HG02840 (cell line): ENCODE measurements around the gene MAPK1IP1L.
A peak's percentile ranks its signal among the peaks of the same experiment; 100 is the strongest.
"Not testable (repeated sequence)": the region's sequence is repeated elsewhere in the genome, so short reads cannot be mapped to it uniquely, and the experiment has no call there.

Source experiments
- ATAC-seq: cut with Tn5 transposase; IDR thresholded peaks from one replicate; pipeline ENCODE4 v1.9.1; 2021; ENCODE audit warnings: mild to moderate bottlenecking, moderate library complexity, moderate number of reproducible peaks; ENCODE audit not compliant: unreplicated experiment, low FRiP score

Gene MAPK1IP1L

GRCh38 chr14:55053500-55053899 is 2.1 kb downstream of the MAPK1IP1L start:
- ATAC-seq, result no peak

DNA sequence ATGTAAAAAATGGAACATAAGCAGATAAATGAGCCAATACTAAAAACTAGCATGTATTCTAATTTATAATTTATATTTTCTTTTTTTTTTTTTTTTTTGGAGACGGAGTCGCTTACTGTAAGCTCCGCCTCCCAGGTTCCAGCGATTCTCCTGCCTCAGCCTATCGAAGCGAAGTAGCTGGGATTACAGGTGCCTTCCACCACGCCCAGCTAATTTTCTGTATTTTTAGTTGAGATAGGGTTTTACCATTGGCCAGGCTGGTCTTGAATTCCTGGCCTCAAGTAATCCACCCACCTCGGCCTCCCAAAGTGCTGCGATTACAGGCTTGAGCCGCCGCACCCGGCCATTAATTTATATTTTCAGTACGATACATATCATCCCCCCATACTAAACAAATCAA is 2.7 kb downstream of the MAPK1IP1L start:
- ATAC-seq, result no peak

DNA sequence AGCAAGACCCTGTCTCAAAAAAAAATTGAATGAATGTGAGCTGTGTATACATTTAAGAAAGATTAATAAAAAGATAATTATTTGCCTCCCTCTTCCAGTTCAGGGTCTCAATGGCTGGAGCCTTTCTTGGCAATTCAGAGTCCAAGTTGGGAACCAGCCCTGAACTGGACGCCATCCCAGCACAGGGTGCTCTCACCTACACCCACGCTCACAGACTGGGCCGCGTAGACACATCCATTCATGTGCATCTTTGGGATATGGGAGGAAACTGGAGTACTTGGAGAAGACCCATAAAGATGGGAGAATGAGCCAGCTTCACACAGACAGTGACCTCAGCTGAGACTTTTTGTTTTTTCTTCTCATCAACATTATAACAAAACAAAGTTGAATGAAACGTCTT is 6.5 kb downstream of the MAPK1IP1L start:
- no peak for ATAC-seq

GRCh38 chr14:55059333-55059732 is 7.9 kb downstream of the MAPK1IP1L start:
- no peak for ATAC-seq

DNA sequence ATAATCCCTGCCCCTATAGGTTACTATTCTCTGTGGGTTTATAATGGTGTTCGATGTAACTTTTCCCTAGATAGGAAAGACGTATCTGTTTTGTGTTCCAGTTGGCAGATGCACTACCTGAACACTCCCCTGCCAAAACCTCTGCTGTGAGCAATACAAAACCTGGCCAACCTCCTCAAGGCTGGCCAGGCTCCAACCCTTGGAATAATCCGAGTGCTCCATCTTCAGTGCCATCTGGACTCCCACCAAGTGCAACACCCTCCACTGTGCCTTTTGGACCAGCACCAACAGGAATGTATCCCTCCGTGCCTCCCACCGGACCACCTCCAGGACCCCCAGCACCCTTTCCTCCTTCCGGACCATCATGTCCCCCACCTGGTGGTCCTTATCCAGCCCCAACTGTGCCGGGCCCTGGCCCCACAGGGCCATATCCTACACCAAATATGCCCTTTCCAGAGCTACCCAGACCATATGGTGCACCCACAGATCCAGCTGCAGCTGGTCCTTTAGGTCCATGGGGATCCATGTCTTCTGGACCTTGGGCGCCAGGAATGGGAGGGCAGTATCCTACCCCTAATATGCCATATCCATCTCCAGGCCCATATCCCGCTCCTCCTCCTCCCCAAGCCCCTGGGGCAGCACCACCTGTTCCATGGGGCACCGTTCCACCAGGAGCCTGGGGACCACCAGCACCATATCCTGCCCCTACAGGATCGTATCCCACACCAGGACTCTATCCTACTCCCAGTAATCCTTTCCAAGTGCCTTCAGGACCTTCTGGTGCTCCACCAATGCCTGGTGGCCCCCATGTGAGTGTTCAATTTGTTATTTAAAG is 11.3 kb downstream of the MAPK1IP1L start:
- no peak for ATAC-seq

GRCh38 chr14:55064896-55065295 is 13.4 kb downstream of the MAPK1IP1L start:
- not testable (repeated sequence) for ATAC-seq

DNA sequence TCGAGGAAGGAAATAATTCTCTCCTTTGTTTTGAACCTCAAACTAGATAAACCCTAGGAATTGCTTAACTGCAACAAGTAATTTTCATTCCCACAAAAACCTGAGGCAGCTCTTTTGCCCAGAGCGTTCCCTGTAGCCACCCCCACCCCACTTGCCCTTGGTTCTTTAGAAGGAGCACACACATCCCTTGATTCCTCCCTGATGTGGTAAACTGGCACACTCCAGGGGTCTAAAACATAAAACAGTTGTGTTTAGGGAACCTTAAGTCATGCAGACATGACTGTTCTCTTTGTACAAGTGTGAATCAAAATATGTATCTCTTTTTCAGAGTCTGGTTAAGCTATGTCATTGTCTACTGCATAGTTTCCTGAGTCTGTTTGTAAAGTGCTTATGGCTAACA is 14.0 kb downstream of the MAPK1IP1L start:
- no peak for ATAC-seq

- ATAC-seq, result no peak
These were observed 14.8 kb downstream of the MAPK1IP1L start for GRCh38 chr14:55066223-55066622.

GRCh38 chr14:55070981-55071411 is 19.5 kb downstream of the MAPK1IP1L start:
- no peak for ATAC-seq

DNA sequence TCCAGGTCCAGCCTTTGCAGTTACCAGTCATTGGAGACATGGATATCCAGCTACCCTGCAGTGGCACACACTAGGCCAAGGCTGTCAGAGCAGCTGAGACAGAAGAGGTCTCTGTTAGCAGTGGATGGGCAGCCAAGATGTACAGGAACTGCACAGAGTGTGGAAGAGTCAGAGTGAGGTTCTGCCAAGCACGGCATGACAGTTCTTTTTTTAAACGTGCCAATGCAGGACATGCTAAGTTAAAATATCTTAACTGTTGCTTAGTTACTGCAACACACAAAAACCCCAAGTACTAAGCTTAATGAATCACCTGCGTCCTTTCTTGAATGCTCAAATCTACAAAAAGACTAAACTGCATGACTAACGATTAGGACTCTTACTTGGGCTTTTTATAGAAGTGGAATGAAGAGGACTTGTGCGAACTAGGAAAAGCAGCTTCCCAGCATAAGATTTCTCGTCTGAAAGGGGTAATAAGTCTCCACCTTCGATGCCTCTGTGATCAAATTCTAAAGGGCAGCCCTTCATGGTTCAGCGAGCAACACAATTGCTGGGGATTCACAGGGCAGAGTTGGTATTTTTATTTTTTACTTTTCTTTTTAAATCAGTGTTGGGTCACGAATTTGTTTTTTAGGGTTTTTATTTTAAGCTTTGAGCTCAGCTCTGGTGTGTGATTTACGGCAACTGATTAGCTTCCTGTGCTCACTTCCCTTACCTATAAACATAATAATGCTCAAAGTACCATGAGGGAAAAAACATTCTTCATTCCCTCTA is 20.6 kb downstream of the MAPK1IP1L start:
- peak; percentile 36 for ATAC-seq

DNA sequence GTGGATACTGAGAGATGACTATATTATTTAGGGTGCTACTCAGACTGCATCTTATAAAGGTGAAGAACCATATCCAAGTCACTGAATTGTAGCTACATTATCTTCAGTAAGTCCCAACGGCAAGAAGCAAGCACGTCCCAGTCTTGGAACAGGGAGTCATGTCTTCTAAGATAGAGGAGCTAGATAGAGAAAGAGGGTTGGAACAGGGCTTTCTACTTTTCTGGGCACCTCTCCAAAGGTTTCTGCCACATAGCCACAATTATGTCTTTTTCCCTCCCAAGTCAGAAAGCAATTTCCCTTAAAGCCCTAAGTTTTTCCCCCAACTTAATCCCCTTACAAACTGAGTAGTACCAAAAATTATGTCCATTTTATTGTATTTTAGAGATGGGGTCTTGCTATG is 22.4 kb downstream of the MAPK1IP1L start:
- no peak for ATAC-seq

DNA sequence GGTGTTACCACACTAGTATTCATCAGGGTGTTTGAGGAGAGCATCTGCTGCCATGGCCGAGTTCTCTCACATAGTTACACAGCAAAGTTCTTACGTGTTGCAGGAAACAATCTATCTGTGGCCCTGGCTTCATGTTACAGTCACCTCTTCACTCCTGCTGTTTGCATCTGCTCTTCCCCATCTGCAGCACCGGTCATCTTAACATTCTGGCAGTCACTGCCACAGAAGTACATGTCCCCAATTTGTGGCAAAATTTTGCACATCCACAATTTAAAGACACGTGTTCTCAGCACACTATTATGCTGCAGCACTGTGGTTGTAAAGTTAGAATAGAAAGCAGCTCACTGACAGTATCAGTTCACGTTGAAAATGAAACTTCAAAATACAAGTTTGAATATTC is 23.2 kb downstream of the MAPK1IP1L start:
- ATAC-seq, result no peak

GRCh38 chr14:55075628-55076175 is 24.3 kb downstream of the MAPK1IP1L start:
- no peak for ATAC-seq

DNA sequence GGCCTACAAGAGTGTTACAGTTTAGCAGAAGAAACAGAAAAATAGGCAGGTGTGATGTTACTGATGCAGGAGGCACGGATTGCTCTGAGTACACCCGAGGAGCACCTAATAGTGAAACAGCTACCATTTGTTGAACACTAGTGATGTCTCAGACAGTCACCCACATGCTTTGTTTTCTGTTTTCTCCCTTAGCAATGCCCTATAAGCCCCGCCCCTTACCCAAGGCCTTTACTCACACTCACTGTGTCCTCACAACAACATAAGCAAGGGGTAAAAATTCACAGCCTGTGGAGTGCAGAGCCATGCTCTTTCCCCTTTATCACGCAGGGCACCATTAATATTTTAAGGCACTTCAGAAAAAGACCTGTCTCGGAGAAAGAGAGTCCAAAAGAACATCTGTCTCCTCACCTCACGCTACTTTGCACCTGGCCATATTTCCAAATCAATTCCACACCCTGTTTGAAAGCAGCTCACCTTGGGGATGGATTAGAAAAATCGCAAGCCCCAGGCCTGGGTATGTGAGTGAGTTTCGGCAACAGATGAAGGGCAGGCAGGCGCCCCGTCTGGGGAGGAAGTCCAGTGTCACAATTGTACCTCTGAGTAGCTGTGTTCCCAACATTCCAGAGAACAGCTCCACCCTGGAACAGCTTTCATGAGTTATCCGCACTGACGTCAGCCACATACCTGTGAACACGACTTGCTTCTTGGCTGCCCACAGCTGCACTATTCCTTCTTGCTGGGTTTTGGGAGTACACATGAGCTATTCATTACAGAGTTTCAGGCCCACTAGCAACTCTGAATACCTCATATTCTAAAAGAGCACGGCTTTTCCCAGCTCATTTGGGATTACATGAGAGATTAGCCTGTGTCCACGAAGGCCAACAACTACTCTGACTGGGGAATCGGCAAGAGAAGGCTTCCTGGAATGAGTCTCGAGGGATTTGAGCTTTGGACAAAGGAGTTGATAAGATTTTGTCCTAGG is 26.0 kb downstream of the MAPK1IP1L start:
- ATAC-seq, result no peak

GRCh38 chr14:55079961-55080360 is 28.5 kb downstream of the MAPK1IP1L start:
- not testable (repeated sequence) for ATAC-seq

DNA sequence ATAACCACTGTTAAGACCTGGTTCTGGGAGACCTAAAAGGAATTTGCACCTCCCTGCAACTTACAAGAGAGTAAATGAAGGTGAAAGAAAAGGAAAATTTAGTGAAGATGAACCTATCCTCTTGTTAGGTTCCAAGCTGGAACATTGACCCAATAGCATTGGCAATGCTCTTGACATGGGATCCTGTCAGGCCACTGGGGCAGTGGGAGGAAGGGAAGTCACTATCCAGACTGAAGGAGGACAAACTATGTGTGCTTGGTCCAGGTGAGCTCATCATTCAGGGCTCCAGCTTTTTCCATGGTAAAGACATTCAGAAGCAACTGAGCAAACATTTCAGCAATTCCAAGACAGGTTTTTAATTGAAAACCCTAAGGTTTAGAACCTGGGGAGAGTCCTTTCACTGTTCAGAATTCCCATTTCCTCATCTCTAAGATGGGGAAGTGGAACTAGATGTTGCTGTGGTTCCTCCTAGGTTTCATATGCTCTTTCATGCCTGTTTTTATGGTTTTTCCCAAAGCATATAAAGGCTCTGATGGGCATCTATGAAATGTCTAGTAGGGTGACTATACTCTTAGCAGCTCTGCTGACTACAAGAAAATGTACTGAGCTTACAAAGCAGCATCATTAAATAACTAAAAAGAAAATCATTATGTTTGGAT is 33.1 kb downstream of the MAPK1IP1L start:
- ATAC-seq, result no peak

GRCh38 chr14:55085060-55085660 is 33.7 kb downstream of the MAPK1IP1L start:
- no peak for ATAC-seq

DNA sequence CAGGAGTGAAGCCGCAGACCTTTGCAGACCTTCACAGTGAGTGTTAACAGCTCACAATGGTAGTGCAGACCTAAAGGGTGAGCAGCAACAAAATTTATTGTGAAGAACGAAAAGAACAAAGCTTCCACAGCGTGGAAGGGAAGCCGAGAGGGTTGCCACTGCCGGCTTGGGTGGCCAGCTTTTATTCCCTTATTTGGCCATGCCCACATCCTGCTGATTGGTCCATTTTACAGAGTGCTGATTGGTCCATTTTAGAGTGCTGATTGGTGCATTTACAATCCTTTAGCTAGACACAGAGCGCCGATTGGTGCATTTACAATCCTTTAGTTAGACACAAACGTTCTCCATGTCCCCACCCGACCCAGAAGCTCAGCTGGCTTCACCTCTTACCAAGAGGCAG is 35.5 kb downstream of the MAPK1IP1L start:
- ATAC-seq, result no peak

GRCh38 chr14:55088356-55088755 is 36.9 kb downstream of the MAPK1IP1L start:
- no peak for ATAC-seq
